Astrocyte (in vitro differentiated cells and primary cell): ENCODE data around the gene CFL1. TPM values are rescaled to one million over a fixed set of nuclear protein-coding genes. Genes with fewer than 3 reads are reported as not detected.

Experiments used
- DNase-seq: peaks from one replicate; pipeline ENCODE4 v3.0.0-alpha.2; 2010; ENCODE audit warnings: low read depth
- FAIRE-seq: peaks from 2 replicates; lab custom pipeline; 2011; peaks lifted over from hg19 to GRCh38; lab: Jason Lieb, UNC
- H2AFZ ChIP-seq: 2 replicates; pipeline ENCODE4 v1.6.0; 2012; ENCODE audit warnings: low read depth, low read length, inconsistent platforms
- H3K27ac ChIP-seq: 2 replicates; pipeline ENCODE4 v1.5.1; 2011; ENCODE audit warnings: low read depth, low read length, inconsistent platforms
- H3K27me3 ChIP-seq: 2 replicates; pipeline ENCODE4 v1.6.0; 2011; ENCODE audit warnings: low read length, inconsistent platforms; ENCODE audit not compliant: insufficient read depth
- H3K36me3 ChIP-seq: 2 replicates; pipeline ENCODE4 v1.5.1; 2011; ENCODE audit warnings: low read length, inconsistent platforms; ENCODE audit not compliant: insufficient read depth
- H3K4me1 ChIP-seq: 2 replicates; pipeline ENCODE4 v1.5.1; 2011; ENCODE audit warnings: low read length, inconsistent platforms; ENCODE audit not compliant: insufficient read depth
- H3K4me2 ChIP-seq: 2 replicates; pipeline ENCODE4 v1.6.0; 2012; ENCODE audit warnings: low read length, inconsistent platforms
- H3K4me3 ChIP-seq: 2 replicates; pipeline ENCODE4 v1.5.1; 2011; ENCODE audit warnings: low read depth, mild to moderate bottlenecking, low read length, inconsistent platforms; ENCODE audit not compliant: insufficient read depth
- H3K79me2 ChIP-seq: 2 replicates; pipeline ENCODE4 v1.6.0; 2012; ENCODE audit warnings: mild to moderate bottlenecking, low read length, inconsistent platforms; ENCODE audit not compliant: insufficient read depth
- H3K9ac ChIP-seq: 2 replicates; pipeline ENCODE4 v1.6.0; 2012; ENCODE audit warnings: mild to moderate bottlenecking, low read length, inconsistent platforms
- H3K9me3 ChIP-seq: 2 replicates; pipeline ENCODE4 v1.5.1; 2012; ENCODE audit warnings: low read depth, mild to moderate bottlenecking, low read length, inconsistent platforms; ENCODE audit not compliant: insufficient read depth
- H4K20me1 ChIP-seq: 2 replicates; pipeline ENCODE4 v1.6.0; 2012; ENCODE audit warnings: low read length, inconsistent platforms; ENCODE audit not compliant: insufficient read depth
- H3K27ac Mint-ChIP-seq: one replicate; pipeline ENCODE4 v1.8.0; 2021; ENCODE audit warnings: mild to moderate bottlenecking, mixed read lengths; ENCODE audit not compliant: unreplicated experiment
- H3K27me3 Mint-ChIP-seq: one replicate; pipeline ENCODE4 v1.8.0; 2021; ENCODE audit warnings: low read depth, mixed read lengths; ENCODE audit not compliant: unreplicated experiment
- H3K36me3 Mint-ChIP-seq: one replicate; pipeline ENCODE4 v1.8.0; 2021; ENCODE audit warnings: low read depth, mixed read lengths; ENCODE audit not compliant: unreplicated experiment
- H3K4me1 Mint-ChIP-seq: one replicate; pipeline ENCODE4 v1.8.0; 2021; ENCODE audit warnings: low read depth, mixed read lengths; ENCODE audit not compliant: unreplicated experiment
- H3K4me3 Mint-ChIP-seq: one replicate; pipeline ENCODE4 v1.8.0; 2021; ENCODE audit warnings: mild to moderate bottlenecking, moderate library complexity, mixed read lengths; ENCODE audit not compliant: unreplicated experiment
- H3K9me3 Mint-ChIP-seq: one replicate; pipeline ENCODE4 v1.8.0; 2021; ENCODE audit warnings: mild to moderate bottlenecking, mixed read lengths; ENCODE audit not compliant: unreplicated experiment
- EZH2 ChIP-seq: IDR thresholded peaks from 2 replicates; pipeline ENCODE4 v1.6.1; 2012; ENCODE audit warnings: mild to moderate bottlenecking, low read length, inconsistent platforms; ENCODE audit not compliant: insufficient read depth
- total RNA-seq: library from RNA; stranded (reverse); gene quantifications from 2 replicates; pipeline ENCODE4 v1.2.1, GENCODE V29; 2021
- TF ChIP-seq, protein P1 (sequence below): IDR thresholded peaks from 2 replicates; pipeline ENCODE4 v1.5.1; 2011; ENCODE audit warnings: low read depth, mild to moderate bottlenecking, inconsistent platforms, low read length, moderate library complexity; ENCODE audit not compliant: insufficient read depth

Gene CFL1
- total RNA-seq, 1 donor from 2014 or later: 1,931 TPM

DNA sequence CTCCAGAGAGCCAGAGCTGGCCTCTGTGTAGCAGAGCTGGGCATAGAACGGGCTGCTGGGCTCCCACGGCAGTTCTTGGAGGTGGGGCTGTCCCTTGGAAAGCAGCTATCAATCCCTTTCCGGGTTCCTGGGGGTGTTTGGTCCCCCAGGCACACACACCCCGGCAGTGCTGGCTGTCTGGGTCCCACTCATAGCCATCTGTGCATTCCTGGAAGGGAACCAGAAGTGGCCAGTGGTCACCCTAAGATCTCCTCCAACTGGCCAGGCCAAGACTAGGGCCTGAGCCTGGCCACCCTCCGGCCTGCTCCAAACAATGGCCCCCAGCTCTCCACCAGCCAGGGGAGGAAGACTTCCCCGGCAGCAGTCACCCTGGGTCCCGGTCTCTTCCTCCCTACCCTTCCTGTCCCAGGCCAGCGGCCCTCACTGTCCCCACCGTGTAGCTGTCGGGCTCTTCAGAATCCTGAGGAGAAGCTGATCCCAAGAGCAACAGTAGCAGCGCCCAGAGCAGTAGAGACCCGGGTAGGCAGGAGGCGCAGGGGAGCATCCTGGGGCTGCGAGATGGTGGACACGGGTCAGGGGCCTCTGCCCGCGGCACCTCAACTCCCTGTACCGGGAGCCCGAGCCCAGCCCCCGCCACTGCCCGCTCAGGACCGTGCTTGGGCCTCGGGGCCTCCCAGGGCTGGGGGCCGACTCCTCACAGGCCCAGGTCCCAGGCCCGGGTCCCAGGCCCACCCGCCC is 14.0 kb upstream of the CFL1 start:
- peak overlapping the region; percentile 80 for H3K4me3 Mint-ChIP-seq

DNA sequence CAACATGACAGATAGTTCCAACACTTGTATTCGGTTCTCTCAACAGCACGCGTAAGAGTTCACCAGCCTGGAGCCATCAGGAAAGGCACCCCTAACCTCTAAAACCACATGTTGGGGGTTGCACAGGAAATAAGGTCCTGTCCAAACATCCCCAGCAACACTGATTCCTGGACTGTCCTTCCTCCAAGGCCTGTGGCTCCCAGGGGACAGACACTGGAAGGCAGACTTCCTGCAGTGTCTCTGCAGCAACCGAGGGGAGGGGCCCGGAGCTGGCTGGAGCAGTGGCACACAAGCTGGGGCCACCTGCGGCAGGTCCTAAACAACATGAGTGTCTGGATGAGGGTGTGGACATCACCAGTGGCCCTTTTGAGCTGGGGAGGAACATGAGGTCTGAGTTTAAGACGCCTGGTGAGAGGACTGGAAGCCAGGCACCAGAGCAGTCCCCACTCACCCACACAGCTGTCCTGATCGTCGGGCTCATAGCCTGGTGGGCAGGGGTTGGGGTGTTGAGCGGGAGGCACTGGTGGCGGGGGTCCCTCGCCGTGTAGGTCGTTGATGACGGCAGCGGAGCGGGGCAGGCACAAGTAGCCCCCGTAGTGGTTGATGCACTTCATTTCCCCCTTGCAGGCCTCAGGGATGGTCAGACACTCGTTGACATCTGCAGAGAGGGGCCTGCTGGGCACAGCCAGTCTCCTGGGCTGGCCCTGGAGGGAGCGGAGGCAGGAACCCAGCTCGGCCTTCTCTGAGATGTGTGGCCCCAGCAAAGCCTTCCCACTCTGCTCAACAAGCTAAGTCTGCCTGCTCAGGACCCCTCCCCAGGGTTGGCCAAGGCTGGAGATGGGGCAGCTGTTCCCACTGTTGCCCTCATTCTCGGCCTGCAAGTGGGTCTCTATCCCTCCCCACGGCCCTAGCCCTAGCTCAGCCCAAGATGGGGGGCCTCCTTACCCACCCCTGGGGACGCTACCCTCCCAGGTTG is 13.0 kb upstream of the CFL1 start:
- Mint-ChIP-seq H3K9me3 (no peaks in the 10 kb centered on the region), H3K4me1 (peaks cover 14% of the 10 kb centered on the region), H3K27me3 (no peaks in the 10 kb centered on the region), H3K36me3 (peaks cover 7% of the 10 kb centered on the region), H3K4me3 (peak overlapping the region; percentile 80), H3K27ac (peak overlapping the region; percentile 50)
- no peak for FAIRE-seq
- no peak for DNase-seq
- TF ChIP-seq EZH2: no peak
- TF ChIP-seq, protein P1, sequence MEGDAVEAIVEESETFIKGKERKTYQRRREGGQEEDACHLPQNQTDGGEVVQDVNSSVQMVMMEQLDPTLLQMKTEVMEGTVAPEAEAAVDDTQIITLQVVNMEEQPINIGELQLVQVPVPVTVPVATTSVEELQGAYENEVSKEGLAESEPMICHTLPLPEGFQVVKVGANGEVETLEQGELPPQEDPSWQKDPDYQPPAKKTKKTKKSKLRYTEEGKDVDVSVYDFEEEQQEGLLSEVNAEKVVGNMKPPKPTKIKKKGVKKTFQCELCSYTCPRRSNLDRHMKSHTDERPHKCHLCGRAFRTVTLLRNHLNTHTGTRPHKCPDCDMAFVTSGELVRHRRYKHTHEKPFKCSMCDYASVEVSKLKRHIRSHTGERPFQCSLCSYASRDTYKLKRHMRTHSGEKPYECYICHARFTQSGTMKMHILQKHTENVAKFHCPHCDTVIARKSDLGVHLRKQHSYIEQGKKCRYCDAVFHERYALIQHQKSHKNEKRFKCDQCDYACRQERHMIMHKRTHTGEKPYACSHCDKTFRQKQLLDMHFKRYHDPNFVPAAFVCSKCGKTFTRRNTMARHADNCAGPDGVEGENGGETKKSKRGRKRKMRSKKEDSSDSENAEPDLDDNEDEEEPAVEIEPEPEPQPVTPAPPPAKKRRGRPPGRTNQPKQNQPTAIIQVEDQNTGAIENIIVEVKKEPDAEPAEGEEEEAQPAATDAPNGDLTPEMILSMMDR: no peak
- H3K9ac ChIP-seq: peak overlapping the region; percentile 92
- no peaks in the 10 kb centered on the region for H3K27me3 ChIP-seq
- peaks cover 14% of the 10 kb centered on the region for H3K36me3 ChIP-seq
- no peaks in the 10 kb centered on the region for H3K9me3 ChIP-seq
- no peak overlapping the region for H3K27ac ChIP-seq
- H3K79me2 ChIP-seq: peaks cover 47% of the 10 kb centered on the region
- peak overlapping the region; percentile 100 for H3K4me2 ChIP-seq
- no peak overlapping the region for H2AFZ ChIP-seq
- H3K4me3 ChIP-seq: peak overlapping the region; percentile 68
- H3K4me1 ChIP-seq: peaks cover 33% of the 10 kb centered on the region
- H4K20me1 ChIP-seq: peaks cover 54% of the 10 kb centered on the region

More for the DNA sequence above, 14.0 kb upstream of the CFL1 start:
- Histone ChIP-seq H3K9me3 (no peaks in the 10 kb centered on the region), H2AFZ (no peak overlapping the region), H3K36me3 (peaks cover 9% of the 10 kb centered on the region), H3K4me2 (peak overlapping the region; percentile 100), H3K4me3 (peak overlapping the region; percentile 68), H4K20me1 (peaks cover 48% of the 10 kb centered on the region), H3K79me2 (peaks cover 47% of the 10 kb centered on the region), H3K4me1 (peaks cover 33% of the 10 kb centered on the region), H3K27ac (peak overlapping the region; percentile 46), H3K9ac (peak overlapping the region; percentile 92), H3K27me3 (no peaks in the 10 kb centered on the region)
- H3K36me3 Mint-ChIP-seq: peaks cover 7% of the 10 kb centered on the region
- H3K27ac Mint-ChIP-seq: peak overlapping the region; percentile 80
- H3K9me3 Mint-ChIP-seq: no peaks in the 10 kb centered on the region
- H3K27me3 Mint-ChIP-seq: no peaks in the 10 kb centered on the region
- H3K4me1 Mint-ChIP-seq: peaks cover 14% of the 10 kb centered on the region
- TF ChIP-seq EZH2: no peak
- TF ChIP-seq, protein P1: no peak
- no peak for FAIRE-seq
- DNase-seq: no peak
